Uterus (tissue), 4 donors: ENCODE results near the gene SLC35E1. TPM values are rescaled to one million over a fixed set of nuclear protein-coding genes. Genes with fewer than 3 reads are reported as not detected.
"Not testable (repeated sequence)": the region's sequence is repeated elsewhere in the genome, so short reads cannot be mapped to it uniquely, and the experiment has no call there.

ENCODE experiments used
- DNase-seq, 2 donors: peaks; one replicate each; pipeline ENCODE4 v3.0.0-alpha.2; 2019 to 2020
- H3K27ac ChIP-seq, 2 donors: fragments of 200-600 bp; sonication (generic); 1 replicate in 1 of 2; 2 replicates in 1 of 2; pipeline ENCODE4 v1.5.1; 2016 to 2018
- H3K27me3 ChIP-seq, 2 donors: fragments of 200-600 bp; sonication (generic); one replicate each; pipeline ENCODE4 v1.5.1; 2018 to 2019; ENCODE audit warnings: control low read depth in 1 of 2
- H3K36me3 ChIP-seq, 2 donors: fragments of 200-600 bp; sonication (generic); one replicate each; pipeline ENCODE4 v1.5.1; 2019; ENCODE audit warnings: control low read depth in 1 of 2
- H3K4me1 ChIP-seq, 2 donors: fragments of 200-600 bp; sonication (generic); one replicate each; pipeline ENCODE4 v1.5.1; 2018 to 2019; ENCODE audit warnings: control low read depth in 1 of 2
- H3K4me3 ChIP-seq, 2 donors: fragments of 200-600 bp; sonication (generic); 1 replicate in 1 of 2; 2 replicates in 1 of 2; pipeline ENCODE4 v1.5.1; 2018 to 2019; ENCODE audit warnings: mild to moderate bottlenecking in 1 of 2
- H3K9me3 ChIP-seq, 2 donors: fragments of 200-600 bp; sonication (generic); one replicate each; pipeline ENCODE4 v1.5.1; 2019; ENCODE audit warnings: control low read depth in 1 of 2
- POLR2A ChIP-seq, 2 donors: fragments of 450-650 bp; IDR thresholded peaks; one replicate each; pipeline ENCODE4 v1.6.1; 2016; ENCODE audit warnings: antibody characterized with exemption in 2 of 2, mild to moderate bottlenecking in 1 of 2, moderate library complexity in 1 of 2
- intact Hi-C: fragments of 100-400 bp; cut with DNase I; formaldehyde crosslinking; loops from one replicate; pipeline ENCODE4 v1.15.1; 2023; ENCODE audit warnings: low total_unique reads
- total RNA-seq, 4 donors: library from RNA; depleted of rRNA in 3 of 4; stranded (reverse); fragments of >200 nt in 3 of 4; gene quantifications; one replicate each; pipeline versions ENCODE4 v1.1.0 to v1.2.4, GENCODE V29; 2014 to 2023
- TF ChIP-seq, protein P1 (sequence below), 4 experiments: fragments of 200-600 bp in 2 of 4; fragments of 450-650 bp in 2 of 4; sonication (generic) in 2 of 4; IDR thresholded peaks; one replicate each; pipeline ENCODE4 v1.5.1; 2016 to 2019; ENCODE audit warnings: antibody characterized with exemption in 4 of 4, mild to moderate bottlenecking in 2 of 4, moderate library complexity in 1 of 4
- donor health status: DM: yes; HTN: yes; CAD: no.

Gene SLC35E1
- total RNA-seq, 4 donors from 2014 or later, result 10.2 to 39.8 (median 19.8) TPM

DNA sequence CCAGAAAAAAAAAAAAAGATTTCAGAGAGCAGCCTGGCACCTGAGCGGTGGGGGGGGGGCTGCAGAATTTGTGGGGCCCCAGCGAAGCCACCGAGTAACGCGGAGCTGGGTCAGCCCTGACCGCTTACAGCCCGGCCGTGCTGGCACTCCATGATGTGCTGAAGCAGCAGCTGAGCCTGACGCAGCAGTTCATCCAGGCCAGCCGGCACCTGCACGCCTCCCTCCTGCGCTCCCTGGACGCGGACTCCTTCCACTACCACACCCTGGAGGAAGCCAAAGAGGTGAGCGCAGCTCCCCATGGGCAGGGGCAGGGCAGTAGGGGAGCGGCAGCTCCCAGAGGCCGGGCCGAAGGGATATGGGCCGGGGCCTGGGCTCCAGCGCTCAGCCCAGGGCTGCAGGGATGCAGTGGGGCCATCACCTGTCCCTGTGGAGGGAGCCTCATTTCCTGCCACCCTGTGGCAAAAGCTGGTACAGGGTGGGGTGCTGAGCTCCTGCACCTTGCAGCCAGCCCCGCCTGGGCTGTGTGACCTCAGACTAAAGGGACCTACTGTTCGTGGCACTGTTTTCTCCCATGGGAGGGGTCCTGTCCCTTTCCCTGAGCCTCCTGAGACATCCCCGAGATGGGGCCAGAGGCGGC, 57.7 kb downstream of the SLC35E1 start:
- Histone ChIP-seq H3K4me3 (no peak overlapping the region), H3K27ac (no peak overlapping the region), H3K27me3 (no peaks in the 10 kb centered on the region), H3K4me1 (no peaks in the 10 kb centered on the region), H3K36me3 (no peaks in the 10 kb centered on the region), H3K9me3 (no peaks in the 10 kb centered on the region)
- intact Hi-C loops, result no loop called here
- TF ChIP-seq, protein P1, sequence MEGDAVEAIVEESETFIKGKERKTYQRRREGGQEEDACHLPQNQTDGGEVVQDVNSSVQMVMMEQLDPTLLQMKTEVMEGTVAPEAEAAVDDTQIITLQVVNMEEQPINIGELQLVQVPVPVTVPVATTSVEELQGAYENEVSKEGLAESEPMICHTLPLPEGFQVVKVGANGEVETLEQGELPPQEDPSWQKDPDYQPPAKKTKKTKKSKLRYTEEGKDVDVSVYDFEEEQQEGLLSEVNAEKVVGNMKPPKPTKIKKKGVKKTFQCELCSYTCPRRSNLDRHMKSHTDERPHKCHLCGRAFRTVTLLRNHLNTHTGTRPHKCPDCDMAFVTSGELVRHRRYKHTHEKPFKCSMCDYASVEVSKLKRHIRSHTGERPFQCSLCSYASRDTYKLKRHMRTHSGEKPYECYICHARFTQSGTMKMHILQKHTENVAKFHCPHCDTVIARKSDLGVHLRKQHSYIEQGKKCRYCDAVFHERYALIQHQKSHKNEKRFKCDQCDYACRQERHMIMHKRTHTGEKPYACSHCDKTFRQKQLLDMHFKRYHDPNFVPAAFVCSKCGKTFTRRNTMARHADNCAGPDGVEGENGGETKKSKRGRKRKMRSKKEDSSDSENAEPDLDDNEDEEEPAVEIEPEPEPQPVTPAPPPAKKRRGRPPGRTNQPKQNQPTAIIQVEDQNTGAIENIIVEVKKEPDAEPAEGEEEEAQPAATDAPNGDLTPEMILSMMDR (IDR thresholded peaks at IDR 0.05), result no peak
- TF ChIP-seq POLR2A (IDR thresholded peaks at IDR 0.05), result no peak
- DNase-seq, result no peak

DNA sequence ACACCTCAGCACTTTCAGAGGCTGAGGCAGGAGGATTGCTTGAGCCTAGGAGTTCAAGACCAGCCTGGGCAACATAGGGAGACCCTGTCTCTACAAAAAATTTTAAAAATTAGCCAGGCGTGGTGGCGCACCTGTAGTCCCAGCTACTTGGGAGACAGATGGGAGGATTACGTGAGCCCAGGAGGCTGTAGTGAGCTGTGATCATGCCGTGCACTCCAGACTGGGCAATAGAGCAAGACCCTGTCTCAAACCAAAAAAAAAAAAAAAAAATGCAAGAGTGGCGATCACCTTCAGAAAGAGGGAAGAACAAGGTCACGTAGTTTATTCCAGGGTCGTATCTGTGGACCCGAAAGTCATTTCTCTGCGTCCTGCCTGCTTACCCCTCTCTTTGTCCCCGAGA, 59.6 kb downstream of the SLC35E1 start:
- H3K4me3 ChIP-seq, H3K27me3 ChIP-seq, DNase-seq, H3K4me1 ChIP-seq, H3K27ac ChIP-seq, H3K36me3 ChIP-seq, intact Hi-C loops, H3K9me3 ChIP-seq: not testable (repeated sequence)

DNA sequence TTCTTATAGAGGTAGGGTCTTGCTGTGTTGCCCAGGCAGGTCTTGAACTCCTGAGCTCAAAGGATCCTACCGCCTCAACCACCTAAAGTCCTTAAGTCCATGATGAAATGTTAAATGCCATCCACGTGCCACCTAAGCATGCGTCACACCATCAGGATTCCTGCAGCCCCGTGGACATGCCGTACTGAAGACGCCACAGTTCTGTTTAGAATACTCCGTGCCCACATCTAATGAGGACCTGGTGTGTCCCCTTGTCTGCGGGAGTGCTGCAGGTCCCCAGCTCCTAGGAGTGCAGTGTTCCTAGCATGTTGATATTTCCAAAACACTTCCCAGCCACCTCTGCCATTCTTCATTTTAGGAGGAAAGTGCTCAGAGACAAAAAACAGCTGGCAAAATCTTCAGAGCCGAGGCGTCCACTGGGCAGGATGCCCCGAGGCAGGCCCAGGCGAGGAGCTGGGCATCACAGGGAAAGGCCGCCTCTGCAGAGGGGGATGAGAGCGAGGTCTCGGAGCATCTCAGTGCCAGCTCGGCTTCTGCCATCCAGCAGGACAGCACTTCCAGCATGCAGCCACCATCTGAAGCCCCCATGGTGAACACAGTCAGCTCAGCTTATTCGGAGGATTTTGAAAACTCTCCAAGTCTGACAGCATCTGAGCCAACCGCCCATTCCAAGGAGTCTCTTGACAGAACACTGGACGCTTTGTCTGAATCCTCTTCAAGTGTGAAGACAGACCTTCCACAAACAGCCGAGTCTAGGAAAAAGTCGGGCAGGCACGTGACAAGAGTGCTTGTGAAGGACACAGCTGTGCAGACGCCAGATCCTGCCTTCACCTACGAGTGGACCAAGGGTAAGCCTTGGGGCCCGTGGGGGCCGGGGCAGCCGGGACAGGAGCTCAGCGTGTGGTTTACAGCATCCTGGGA, 62.8 kb downstream of the SLC35E1 start:
- H3K4me3 ChIP-seq, result no peak overlapping the region

DNA sequence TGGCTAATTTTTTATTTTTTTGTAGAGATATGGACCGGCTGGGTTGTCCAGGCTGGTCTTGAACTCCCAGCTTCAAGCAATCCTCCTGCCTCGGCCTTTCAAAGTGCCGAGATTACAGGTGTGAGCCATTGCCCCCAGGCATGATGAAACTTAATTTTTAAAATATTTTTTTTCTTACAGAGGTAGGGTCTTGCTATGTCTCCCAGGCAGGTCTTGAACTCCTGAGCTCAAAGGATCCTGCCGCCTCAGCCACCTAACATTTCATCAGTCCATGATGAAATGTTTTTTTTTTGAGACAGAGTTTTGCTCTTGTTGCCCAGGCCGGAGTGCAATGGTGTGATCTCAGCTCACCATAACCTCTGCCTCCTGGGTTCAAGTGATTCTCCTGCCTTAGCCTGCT, 63.7 kb downstream of the SLC35E1 start:
- intact Hi-C loops, result no loop called here
- no peaks in the 10 kb centered on the region for H3K27me3 ChIP-seq
- H3K36me3 ChIP-seq, result no peaks in the 10 kb centered on the region

More for the DNA sequence above, 62.8 kb downstream of the SLC35E1 start:
- intact Hi-C loops, result no loop called here
- no peaks in the 10 kb centered on the region for H3K27me3 ChIP-seq
- no peaks in the 10 kb centered on the region for H3K36me3 ChIP-seq
- no peak overlapping the region for H3K27ac ChIP-seq
- no peaks in the 10 kb centered on the region for H3K4me1 ChIP-seq
- TF ChIP-seq, protein P1 (IDR thresholded peaks at IDR 0.05), result no peak
- no peak for TF ChIP-seq POLR2A (IDR thresholded peaks at IDR 0.05)
- no peak for DNase-seq
- no peaks in the 10 kb centered on the region for H3K9me3 ChIP-seq

DNA sequence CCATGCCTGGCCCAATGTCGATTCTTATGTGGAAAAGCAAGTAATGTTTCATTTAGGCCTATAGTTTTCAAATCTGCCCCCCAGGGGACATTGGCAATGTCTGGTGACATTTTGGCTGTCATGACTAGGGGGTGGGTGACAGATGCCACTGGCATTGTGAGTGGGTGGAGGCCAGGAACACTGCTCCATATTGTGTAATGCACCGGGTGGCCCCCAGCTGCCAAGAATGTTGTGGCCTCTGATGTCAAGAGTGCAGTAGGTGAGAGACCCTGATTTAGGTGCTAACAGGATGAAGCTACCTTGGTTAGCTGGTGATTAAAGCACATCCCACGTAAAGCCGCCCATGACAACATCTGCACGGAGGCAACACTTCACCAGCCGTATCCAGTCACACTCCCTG, 65.3 kb downstream of the SLC35E1 start:
- Histone ChIP-seq H3K36me3 (no peaks in the 10 kb centered on the region), H3K9me3 (no peaks in the 10 kb centered on the region), H3K27ac (no peak overlapping the region), H3K4me1 (no peaks in the 10 kb centered on the region), H3K4me3 (no peak overlapping the region), H3K27me3 (no peaks in the 10 kb centered on the region)
- intact Hi-C loops, result no loop called here
- DNase-seq, result no peak
- TF ChIP-seq, protein P1 (IDR thresholded peaks at IDR 0.05), result no peak
- TF ChIP-seq POLR2A (IDR thresholded peaks at IDR 0.05), result no peak

More for the DNA sequence above, 63.7 kb downstream of the SLC35E1 start:
- Histone ChIP-seq H3K4me1 (no peaks in the 10 kb centered on the region), H3K9me3 (no peaks in the 10 kb centered on the region), H3K4me3 (no peak overlapping the region), H3K27ac (no peak overlapping the region)
- DNase-seq, result no peak
- TF ChIP-seq, protein P1 (IDR thresholded peaks at IDR 0.05), result no peak
- no peak for TF ChIP-seq POLR2A (IDR thresholded peaks at IDR 0.05)

DNA sequence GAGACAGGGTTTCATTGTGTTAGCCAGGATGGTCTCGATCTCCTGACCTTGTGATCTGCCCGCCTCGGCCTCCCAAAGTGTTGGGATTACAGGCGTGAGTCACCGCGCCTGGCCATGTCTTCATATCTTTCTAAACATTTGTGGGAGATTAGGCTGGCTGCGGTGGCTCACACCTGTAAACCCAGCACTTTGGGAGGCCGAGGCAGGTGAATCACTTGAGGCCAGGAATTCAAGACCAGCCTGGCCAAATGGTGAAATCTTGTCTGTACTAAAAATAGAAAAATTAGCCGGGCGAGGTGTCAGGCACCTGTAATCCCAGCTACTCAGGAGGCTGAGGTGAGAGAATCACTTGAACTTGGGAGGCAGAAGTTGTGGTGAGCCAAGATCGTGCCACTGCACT, 66.1 kb downstream of the SLC35E1 start:
- intact Hi-C loops, H3K27ac ChIP-seq, DNase-seq: not testable (repeated sequence)

More for the DNA sequence above, 66.1 kb downstream of the SLC35E1 start:
- H3K36me3 ChIP-seq, H3K27me3 ChIP-seq, H3K4me1 ChIP-seq, H3K4me3 ChIP-seq, H3K9me3 ChIP-seq: not testable (repeated sequence)
